Ovary (tissue), 3 donors: ENCODE results near the gene PSMB7.

Source experiments
- CTCF ChIP-seq, 3 donors: fragments of 450-650 bp in 2 of 3; fragments of 200-600 bp in 1 of 3; IDR thresholded peaks; one replicate each; pipeline versions ENCODE4 v1.5.1 to v1.8.0; 2016 to 2022; ENCODE audit warnings: antibody characterized with exemption in 3 of 3, mild to moderate bottlenecking in 1 of 3
- POLR2A ChIP-seq: fragments of 450-650 bp; IDR thresholded peaks from one replicate; pipeline ENCODE4 v1.6.1; 2017; ENCODE audit warnings: antibody characterized with exemption, mild to moderate bottlenecking, moderate library complexity
- donor health status: DM: no; HTN: no; CAD: no.

- TF ChIP-seq CTCF (IDR thresholded peaks at IDR 0.05) (no peak), POLR2A (no peak)
These were observed 66.0 kb downstream of the PSMB7 start for GRCh38 chr9:124349267-124349666.
